ENCODE data around the gene GALNT8. TPM values are rescaled to one million over a fixed set of nuclear protein-coding genes. Genes with fewer than 3 reads are reported as not detected.

GALNT8 gene
- total and polyA plus RNA-seq, 2 of the 8 experiments (the other 6 are each of a cell fraction or from before 2014, with no cell fraction given), result 4.7 to 8.3 TPM

DNA sequence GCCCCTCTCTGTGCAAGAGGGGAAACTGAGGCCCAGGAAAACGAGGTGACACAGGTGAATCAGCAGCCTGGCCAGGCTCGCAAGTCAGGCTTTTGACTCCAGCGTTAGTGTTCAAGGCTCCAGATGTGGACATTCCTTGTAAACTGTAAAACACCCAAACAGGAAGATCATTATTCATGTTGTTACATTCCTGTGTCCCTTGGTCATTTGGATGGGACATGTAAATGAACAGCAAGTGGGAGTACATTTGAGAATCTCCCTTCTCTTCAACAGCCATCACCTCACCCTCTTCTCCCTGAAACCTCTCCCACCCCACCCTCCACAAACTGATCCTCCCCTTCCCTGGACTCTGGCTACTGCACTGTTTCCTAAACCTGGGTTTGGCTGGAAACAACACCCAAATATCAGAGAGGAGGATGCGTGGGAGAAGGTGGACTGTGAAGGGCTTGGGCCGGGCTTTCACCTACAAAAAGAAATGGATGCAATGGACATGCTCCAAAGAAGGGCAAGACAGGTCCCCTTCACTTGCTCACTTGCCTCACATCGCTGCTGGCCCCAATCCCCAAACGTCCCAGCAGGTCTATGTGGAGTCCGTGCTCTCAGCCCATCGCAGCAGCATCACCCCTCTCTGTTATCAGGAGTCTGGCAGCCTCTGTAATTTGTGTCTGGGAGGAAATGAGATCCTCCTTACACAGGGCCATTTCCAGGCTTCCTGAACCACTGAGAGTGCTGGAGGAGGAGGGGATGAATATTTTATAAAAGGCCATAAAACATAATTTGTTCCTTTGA lies 76.7 kb downstream of the GALNT8 start:
- H2BK12ac ChIP-seq (ENCODE audit: low read depth, low read length), result no peak overlapping the region
- H2AFZ ChIP-seq (ENCODE audit: low read length), result no peak overlapping the region
- ChIA-PET POLR2A (ENCODE audit: partially characterized antibody) (no interaction called here), CTCF (ENCODE audit: partially characterized antibody) (no interaction called here)
- H3K79me1 ChIP-seq (ENCODE audit: low read depth, low read length), result no peaks in the 10 kb centered on the region
- H3K4me3 ChIP-seq (ENCODE audit: extremely low read depth in 1 of 4, insufficient read depth in 2 of 4, low read depth in 3 of 4, low read length in 4 of 4), result no peak overlapping the region
- H3K4me2 ChIP-seq (ENCODE audit: insufficient read depth in 1 of 2, low read depth in 2 of 2, low read length in 2 of 2), result no peak overlapping the region
- no peak overlapping the region for H3K14ac ChIP-seq (ENCODE audit: insufficient read length)
- no peaks in the 10 kb centered on the region for H3K79me2 ChIP-seq (ENCODE audit: control insufficient read depth in 1 of 2, insufficient read depth in 2 of 2, low read length in 2 of 2)
- no peaks in the 10 kb centered on the region for H3K27me3 ChIP-seq (replicated peaks in 1 of 4; ENCODE audit: control insufficient read depth in 3 of 4, extremely low read depth in 1 of 4, insufficient read depth in 3 of 4, low read length in 3 of 4)
- no peak for DNase-seq (ENCODE audit: low read depth in 1 of 2, low spot score in 2 of 2)
- H4K91ac ChIP-seq (replicated peaks; ENCODE audit: insufficient read length, low read length), result no peak overlapping the region
- no peak overlapping the region for H4K8ac ChIP-seq (ENCODE audit: extremely low read depth, insufficient read depth, low read length)
- H2AK5ac ChIP-seq (ENCODE audit: low read depth, low read length), result no peak overlapping the region
- no peaks in the 10 kb centered on the region for H4K20me1 ChIP-seq (replicated peaks in 1 of 2; ENCODE audit: control insufficient read depth in 1 of 2, insufficient read depth in 2 of 2, low read length in 2 of 2)
- H2BK120ac ChIP-seq (replicated peaks; ENCODE audit: low read depth, low read length), result no peak overlapping the region
- no peak for FAIRE-seq
- peaks cover 0 to 2% of the 10 kb centered on the region in 2 experiments; a peak in 1 of 4 replicates for H3K9me3 ChIP-seq (ENCODE audit: insufficient read depth in 2 of 2, low read depth in 1 of 2, low read length in 1 of 2)
- no peak overlapping the region for H2BK20ac ChIP-seq (ENCODE audit: low read length)
- no peaks in the 10 kb centered on the region; a peak in 1 of 7 replicates for H3K4me1 ChIP-seq (replicated peaks in 1 of 4; ENCODE audit: control insufficient read depth in 3 of 4, insufficient read depth in 4 of 4, low read length in 3 of 4)
- H2BK5ac ChIP-seq (ENCODE audit: low read depth, low read length), result no peak overlapping the region
- H3K4ac ChIP-seq (replicated peaks; ENCODE audit: insufficient read length, low read depth, low read length), result no peak overlapping the region
- H3K56ac ChIP-seq (replicated peaks; ENCODE audit: insufficient read length, low read depth, low read length), result no peak overlapping the region
- no peak overlapping the region for H3K9ac ChIP-seq (replicated peaks in 1 of 4; ENCODE audit: extremely low read depth in 1 of 4, low read depth in 3 of 4, low read length in 3 of 4)
- 89% methylated on average over 9 of the region's 9 CpGs; no CpG with 5 or more reads in 1 of the 2 experiments for WGBS, 2 experiments (ENCODE audit: extremely low coverage in 1 of 2, insufficient coverage in 1 of 2, insufficient read length in 1 of 2, insufficient replicate concordance in 2 of 2, low coverage in 1 of 2, low lambda C conversion rate in 2 of 2, missing lambda C conversion rate in 1 of 2)
- H4K5ac ChIP-seq (ENCODE audit: insufficient read length, low read depth, low read length), result no peak overlapping the region
- H3K36me3 ChIP-seq (ENCODE audit: control insufficient read depth in 2 of 4, insufficient read depth in 4 of 4, low read length in 3 of 4), result no peaks in the 10 kb centered on the region; a peak in 1 of 8 replicates
- no peak overlapping the region for H2BK15ac ChIP-seq (ENCODE audit: low read length)
- no peak overlapping the region for H3K27ac ChIP-seq (ENCODE audit: low read depth, low read length)
- no peak overlapping the region for H3K18ac ChIP-seq (ENCODE audit: extremely low read depth, low read length)
- no peaks in the 10 kb centered on the region; the same call in 1 of the 2 replicates for H3K23me2 ChIP-seq (ENCODE audit: low read depth, low read length)
- no peak overlapping the region for H3K23ac ChIP-seq (ENCODE audit: insufficient read length)
- TF ChIP-seq EZH2 (IDR thresholded peaks at IDR 0.05; ENCODE audit: low read depth, low read length, severe bottlenecking), result no peak

Data from H1 (cell line).